ENCODE measurements around the gene KPRP. TPM values are rescaled to one million over a fixed set of nuclear protein-coding genes. Genes with fewer than 3 reads are reported as not detected.

Gene KPRP
- total RNA-seq, 1 donor from 2014 or later: not detected

- no peak for DNase-seq (ENCODE audit: low spot score)
Measured at GRCh38 chr1:152768847-152769533, 11.2 kb downstream of the KPRP start.

- DNase-seq (ENCODE audit: low spot score): no peak
Measured at GRCh38 chr1:152770411-152770810, 12.6 kb downstream of the KPRP start.

- DNase-seq (ENCODE audit: low spot score): no peak
Measured at GRCh38 chr1:152774875-152775274, 17.1 kb downstream of the KPRP start, which contains the start of gene LCE1F. Gene LCE1F, plus strand, starts transcription at chr1:152775140. Its CDS starts 1,232 bp downstream, at chr1:152776372.

GRCh38 chr1:152776361-152776760, 18.5 kb downstream of the KPRP start:
- DNase-seq (ENCODE audit: low spot score): no peak

GRCh38 chr1:152777510-152778137, 19.8 kb downstream of the KPRP start:
- no peak for DNase-seq (ENCODE audit: low spot score)

GRCh38 chr1:152783095-152783494, 25.3 kb downstream of the KPRP start:
- no peak for DNase-seq (ENCODE audit: low spot score)

GRCh38 chr1:152786077-152786476, 28.3 kb downstream of the KPRP start, which contains the start of gene LCE1E:
Gene LCE1E, plus strand, starts transcription at chr1:152786257. Its CDS starts 1,043 bp downstream, at chr1:152787300.
- no peak for DNase-seq (ENCODE audit: low spot score)

GRCh38 chr1:152795686-152796085, 37.9 kb downstream of the KPRP start:
- no peak for DNase-seq (ENCODE audit: low spot score)

GRCh38 chr1:152796421-152796820, 38.6 kb downstream of the KPRP start, which contains the start of gene LCE1D:
Gene LCE1D, plus strand, starts transcription at chr1:152796721. Its CDS starts 1,074 bp downstream, at chr1:152797795.
- no peak for DNase-seq (ENCODE audit: low spot score)

GRCh38 chr1:152801333-152801732, 43.5 kb downstream of the KPRP start:
- no peak for DNase-seq (ENCODE audit: low spot score)

GRCh38 chr1:152806576-152806975, 48.8 kb downstream of the KPRP start, which contains the start of gene LCE1C:
Gene LCE1C, minus strand, starts transcription at chr1:152806651. Its CDS starts 1,173 bp downstream, at chr1:152805478.
- DNase-seq (ENCODE audit: low spot score): no peak

- DNase-seq (ENCODE audit: low spot score): no peak
Measured at GRCh38 chr1:152811050-152811449, 53.2 kb downstream of the KPRP start.

Other genes with a start within 250 kb of the KPRP start
- not detected for gene LCE5A, start 247.2 kb upstream of the KPRP start, total RNA-seq
- gene CRCT1, start 243.5 kb upstream of the KPRP start, total RNA-seq: not detected
- not detected for gene LCE3E, start 191.2 kb upstream of the KPRP start, total RNA-seq
- not detected for gene LCE3D, start 177.5 kb upstream of the KPRP start, total RNA-seq
- not detected for gene LCE3C, start 157.8 kb upstream of the KPRP start, total RNA-seq
- gene LCE3B, start 144.2 kb upstream of the KPRP start, total RNA-seq: not detected
- gene LCE3A, start 134.9 kb upstream of the KPRP start, total RNA-seq: not detected
- not detected for gene LCE2D, start 94.6 kb upstream of the KPRP start, total RNA-seq
- not detected for gene LCE2C, start 82.7 kb upstream of the KPRP start, total RNA-seq
- gene LCE2B, start 71.9 kb upstream of the KPRP start, total RNA-seq: not detected
- not detected for gene LCE2A, start 59.7 kb upstream of the KPRP start, total RNA-seq
- not detected for gene LCE4A, start 49.9 kb upstream of the KPRP start, total RNA-seq
- not detected for gene LCE1F, start 17.1 kb downstream of the KPRP start, total RNA-seq
- not detected for gene LCE1E, start 28.2 kb downstream of the KPRP start, total RNA-seq
- not detected for gene LCE1D, start 38.7 kb downstream of the KPRP start, total RNA-seq
- gene LCE1C, start 48.6 kb downstream of the KPRP start, total RNA-seq: not detected
- gene LCE1B, start 53.9 kb downstream of the KPRP start, total RNA-seq: not detected
- not detected for gene LCE1A, start 69.4 kb downstream of the KPRP start, total RNA-seq
- not detected for gene LCE6A, start 84.8 kb downstream of the KPRP start, total RNA-seq
- not detected for gene LCE7A, start 102.0 kb downstream of the KPRP start, total RNA-seq
- not detected for gene SMCP, start 120.3 kb downstream of the KPRP start, total RNA-seq
- not detected for gene IVL, start 150.5 kb downstream of the KPRP start, total RNA-seq
- gene SPRR5, start 189.2 kb downstream of the KPRP start, total RNA-seq: not detected
- not detected for gene SPRR4, start 212.6 kb downstream of the KPRP start, total RNA-seq
- gene SPRR1A, start 226.1 kb downstream of the KPRP start, total RNA-seq: not detected
- not detected for gene SPRR3, start 243.7 kb downstream of the KPRP start, total RNA-seq